ENCODE measurements around the gene MKRN3.

DNA sequence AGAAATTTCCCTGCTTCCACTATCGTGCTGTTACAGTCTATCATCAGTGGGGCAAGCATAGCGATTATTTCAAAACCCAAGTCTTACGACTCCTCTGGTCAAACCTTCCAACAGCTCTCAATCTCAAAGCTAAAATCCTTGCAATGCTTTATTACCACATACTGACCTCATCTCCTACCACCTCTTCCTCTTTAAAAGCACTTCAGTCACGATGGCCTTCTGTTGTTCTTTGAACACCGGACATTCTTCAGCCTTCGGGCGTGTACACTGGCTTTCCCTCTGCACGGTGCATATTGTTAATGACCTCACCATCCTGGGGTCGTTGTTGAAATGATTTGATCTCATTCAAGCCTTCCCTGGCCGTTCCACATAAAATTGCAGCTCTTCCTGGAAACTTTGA is 51.1 kb downstream of the MKRN3 start:
- TF ChIP-seq, protein P1, sequence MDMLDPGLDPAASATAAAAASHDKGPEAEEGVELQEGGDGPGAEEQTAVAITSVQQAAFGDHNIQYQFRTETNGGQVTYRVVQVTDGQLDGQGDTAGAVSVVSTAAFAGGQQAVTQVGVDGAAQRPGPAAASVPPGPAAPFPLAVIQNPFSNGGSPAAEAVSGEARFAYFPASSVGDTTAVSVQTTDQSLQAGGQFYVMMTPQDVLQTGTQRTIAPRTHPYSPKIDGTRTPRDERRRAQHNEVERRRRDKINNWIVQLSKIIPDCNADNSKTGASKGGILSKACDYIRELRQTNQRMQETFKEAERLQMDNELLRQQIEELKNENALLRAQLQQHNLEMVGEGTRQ (IDR thresholded peaks at IDR 0.05; ENCODE audit: low read depth, low read length): no peak
- TF ChIP-seq, protein P2, sequence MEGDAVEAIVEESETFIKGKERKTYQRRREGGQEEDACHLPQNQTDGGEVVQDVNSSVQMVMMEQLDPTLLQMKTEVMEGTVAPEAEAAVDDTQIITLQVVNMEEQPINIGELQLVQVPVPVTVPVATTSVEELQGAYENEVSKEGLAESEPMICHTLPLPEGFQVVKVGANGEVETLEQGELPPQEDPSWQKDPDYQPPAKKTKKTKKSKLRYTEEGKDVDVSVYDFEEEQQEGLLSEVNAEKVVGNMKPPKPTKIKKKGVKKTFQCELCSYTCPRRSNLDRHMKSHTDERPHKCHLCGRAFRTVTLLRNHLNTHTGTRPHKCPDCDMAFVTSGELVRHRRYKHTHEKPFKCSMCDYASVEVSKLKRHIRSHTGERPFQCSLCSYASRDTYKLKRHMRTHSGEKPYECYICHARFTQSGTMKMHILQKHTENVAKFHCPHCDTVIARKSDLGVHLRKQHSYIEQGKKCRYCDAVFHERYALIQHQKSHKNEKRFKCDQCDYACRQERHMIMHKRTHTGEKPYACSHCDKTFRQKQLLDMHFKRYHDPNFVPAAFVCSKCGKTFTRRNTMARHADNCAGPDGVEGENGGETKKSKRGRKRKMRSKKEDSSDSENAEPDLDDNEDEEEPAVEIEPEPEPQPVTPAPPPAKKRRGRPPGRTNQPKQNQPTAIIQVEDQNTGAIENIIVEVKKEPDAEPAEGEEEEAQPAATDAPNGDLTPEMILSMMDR (conservative IDR thresholded peaks at IDR 0.05; ENCODE audit: low read depth, low read length): no peak
- TF ChIP-seq POLR2A (IDR thresholded peaks at IDR 0.05; ENCODE audit: low read depth, low read length): no peak
- TF ChIP-seq MAZ (IDR thresholded peaks at IDR 0.05; ENCODE audit: borderline replicate concordance, low read depth, low read length): no peak
- no peak for TF ChIP-seq MXI1 (IDR thresholded peaks at IDR 0.05; ENCODE audit: borderline replicate concordance, low read depth, low read length)
